Renal cortical epithelial cell (primary cell): ENCODE results near the gene ELP5. TPM values are rescaled to one million over a fixed set of nuclear protein-coding genes. Genes with fewer than 3 reads are reported as not detected.

ENCODE experiments used
- DNase-seq: peaks from one replicate; pipeline ENCODE4 v3.0.0-alpha.2; 2011; ENCODE audit warnings: low read depth
- total RNA-seq: library from RNA; depleted of rRNA; stranded (reverse); fragments of >200 nt; gene quantifications from 2 replicates; pipeline ENCODE4 v1.2.3, GENCODE V29; 2014

The ELP5 gene
- total RNA-seq, 1 donor from 2014 or later = 22.1 TPM

DNA sequence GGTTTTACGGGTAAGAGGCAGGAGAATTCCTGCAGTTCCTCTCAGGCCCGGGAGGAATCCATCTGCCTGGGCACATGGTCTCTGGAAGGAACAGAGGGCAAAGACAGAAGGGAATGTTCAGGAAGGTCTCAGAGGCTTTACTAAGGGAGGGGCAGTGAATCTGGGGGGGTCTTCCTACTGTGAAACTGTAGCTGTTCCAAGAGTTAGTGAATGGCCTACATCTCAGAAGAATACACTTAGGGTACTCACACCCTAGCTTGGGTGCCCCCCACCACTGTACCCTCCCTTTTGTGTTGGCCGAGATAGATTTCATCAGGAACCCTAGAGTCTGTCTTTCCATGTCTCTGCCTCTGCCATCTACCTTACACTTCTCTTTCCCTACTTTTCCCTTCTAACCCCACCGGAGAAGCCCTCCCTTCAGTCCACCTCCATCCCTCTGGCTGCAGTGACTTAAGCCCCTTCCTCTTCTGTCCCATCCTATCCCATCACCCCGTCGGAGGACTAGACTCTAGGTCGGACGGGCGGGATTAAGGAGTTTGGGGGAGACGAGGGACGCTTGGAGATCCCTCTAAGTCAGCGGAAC is 32.7 kb upstream of the ELP5 start:
- DNase-seq = no peak

DNA sequence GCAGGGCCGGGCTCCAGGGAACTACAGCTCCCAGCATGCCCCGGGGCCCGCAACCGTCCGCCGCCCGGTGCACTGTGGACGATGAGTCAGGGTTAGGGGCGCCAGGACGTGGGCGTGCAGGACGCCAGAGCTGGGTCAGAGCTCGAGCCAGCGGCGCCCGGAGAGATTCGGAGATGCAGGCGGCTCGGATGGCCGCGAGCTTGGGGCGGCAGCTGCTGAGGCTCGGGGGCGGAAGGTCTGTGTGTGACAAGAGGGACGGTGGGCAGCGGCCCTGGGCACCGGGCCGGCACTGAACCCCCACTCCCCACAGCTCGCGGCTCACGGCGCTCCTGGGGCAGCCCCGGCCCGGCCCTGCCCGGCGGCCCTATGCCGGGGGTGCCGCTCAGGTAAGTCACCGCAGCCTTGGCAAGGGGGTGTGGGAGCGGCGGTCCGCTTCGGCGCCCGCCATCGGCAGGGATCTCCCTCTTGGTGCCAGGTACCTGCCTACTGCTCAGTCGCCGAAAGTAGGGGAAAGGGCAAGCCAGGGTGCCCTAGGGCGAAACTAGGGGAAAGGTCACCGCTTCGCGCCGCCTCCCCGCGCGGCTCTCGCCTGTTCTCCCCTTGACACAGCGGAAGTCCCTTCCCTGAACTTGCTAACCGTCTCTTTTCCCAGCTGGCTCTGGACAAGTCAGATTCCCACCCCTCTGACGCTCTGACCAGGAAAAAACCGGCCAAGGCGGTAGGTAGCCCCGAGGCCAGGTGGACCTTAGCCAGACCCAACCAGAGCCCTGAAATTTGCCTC is 32.0 kb upstream of the ELP5 start, which contains the start of the genes ACADVL and DLG4:
ACADVL (plus strand) TSS at position 127 of the 781 bp plus-strand sequence; CDS start at position 174, 47 bp downstream.
DLG4 (minus strand) TSS at position 25 of the 781 bp plus-strand sequence.
- peak; percentile 95 for DNase-seq

DNA sequence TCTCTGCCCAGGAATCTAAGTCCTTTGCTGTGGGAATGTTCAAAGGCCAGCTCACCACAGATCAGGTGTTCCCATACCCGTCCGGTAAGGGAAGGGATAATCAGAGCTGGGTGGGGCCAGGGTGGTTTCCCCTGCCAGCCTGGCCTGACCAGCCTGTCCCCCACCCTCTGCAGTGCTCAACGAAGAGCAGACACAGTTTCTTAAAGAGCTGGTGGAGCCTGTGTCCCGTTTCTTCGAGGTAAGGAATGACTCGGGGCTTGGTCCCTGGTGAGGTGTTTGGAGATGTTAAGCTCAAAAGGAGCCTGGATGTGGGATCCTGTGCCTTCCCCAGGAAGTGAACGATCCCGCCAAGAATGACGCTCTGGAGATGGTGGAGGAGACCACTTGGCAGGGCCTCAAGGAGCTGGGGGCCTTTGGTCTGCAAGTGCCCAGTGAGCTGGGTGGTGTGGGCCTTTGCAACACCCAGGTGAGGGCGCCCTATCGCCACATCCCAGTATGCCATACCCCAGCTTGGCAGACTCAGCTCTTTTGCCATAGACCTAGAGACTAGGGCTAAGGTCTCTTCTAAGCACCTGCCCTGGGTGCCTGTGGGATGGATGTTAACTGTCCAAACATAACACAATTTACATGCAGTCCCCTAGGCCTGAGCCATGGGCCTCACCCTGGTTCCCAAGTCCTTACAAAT is 31.3 kb upstream of the ELP5 start:
- DNase-seq = peak; percentile 58

DNA sequence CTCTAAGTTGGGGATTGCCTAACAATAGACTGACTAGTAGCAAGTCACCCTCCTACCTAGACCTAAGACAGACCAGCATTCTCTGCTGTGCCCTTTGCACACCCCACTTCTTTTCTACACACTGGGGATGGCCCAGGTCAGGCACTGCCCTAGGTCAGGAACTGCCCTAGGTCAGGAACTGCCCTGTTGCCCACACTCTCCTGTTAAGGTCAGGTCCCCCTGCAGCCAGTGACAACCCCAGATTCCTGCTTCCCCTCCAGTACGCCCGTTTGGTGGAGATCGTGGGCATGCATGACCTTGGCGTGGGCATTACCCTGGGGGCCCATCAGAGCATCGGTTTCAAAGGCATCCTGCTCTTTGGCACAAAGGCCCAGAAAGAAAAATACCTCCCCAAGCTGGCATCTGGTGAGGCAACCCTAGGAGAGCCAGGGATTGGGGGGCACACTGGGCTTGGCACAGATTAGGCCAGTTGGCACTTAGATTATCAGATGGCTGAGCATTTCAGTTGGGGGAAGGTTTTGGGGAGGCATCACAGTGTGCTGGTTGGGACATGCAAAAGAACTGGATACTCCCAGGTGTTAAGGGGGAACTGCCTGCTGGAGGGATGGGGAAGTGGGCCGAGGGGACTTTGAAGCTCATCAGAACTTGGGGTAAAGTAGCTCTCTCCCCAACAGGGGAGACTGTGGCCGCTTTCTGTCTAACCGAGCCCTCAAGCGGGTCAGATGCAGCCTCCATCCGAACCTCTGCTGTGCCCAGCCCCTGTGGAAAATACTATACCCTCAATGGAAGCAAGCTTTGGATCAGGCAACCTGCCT is 30.5 kb upstream of the ELP5 start:
- no peak for DNase-seq

DNA sequence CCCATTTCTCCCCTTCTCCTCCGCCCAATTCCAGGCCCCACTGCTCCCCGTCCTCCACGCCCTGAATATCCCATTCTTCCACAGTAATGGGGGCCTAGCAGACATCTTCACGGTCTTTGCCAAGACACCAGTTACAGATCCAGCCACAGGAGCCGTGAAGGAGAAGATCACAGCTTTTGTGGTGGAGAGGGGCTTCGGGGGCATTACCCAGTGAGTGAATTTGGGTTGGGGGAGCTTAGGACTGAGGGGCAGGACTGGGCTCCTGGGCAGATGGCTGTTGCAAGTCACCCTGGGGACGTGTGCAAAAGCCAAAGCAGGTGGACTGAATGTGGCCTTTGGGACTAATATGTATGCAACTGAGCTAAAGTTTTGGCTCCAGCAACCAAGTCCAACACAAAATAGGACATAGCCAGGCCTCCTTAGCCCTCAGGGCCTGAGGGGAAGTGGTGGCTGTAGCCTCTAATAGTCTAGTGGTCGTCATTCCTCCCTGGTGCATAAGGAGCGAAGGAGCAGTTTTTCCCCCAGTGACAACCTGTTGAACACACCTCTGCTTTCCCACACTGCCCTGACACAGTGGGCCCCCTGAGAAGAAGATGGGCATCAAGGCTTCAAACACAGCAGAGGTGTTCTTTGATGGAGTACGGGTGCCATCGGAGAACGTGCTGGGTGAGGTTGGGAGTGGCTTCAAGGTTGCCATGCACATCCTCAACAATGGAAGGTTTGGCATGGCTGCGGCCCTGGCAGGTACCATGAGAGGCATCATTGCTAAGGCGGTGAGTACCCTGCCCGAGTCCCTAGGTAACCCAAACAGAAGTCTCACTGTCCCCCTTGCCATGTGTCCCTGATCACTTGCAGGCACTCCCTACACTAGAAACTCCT is 29.7 kb upstream of the ELP5 start:
- no peak for DNase-seq

DNA sequence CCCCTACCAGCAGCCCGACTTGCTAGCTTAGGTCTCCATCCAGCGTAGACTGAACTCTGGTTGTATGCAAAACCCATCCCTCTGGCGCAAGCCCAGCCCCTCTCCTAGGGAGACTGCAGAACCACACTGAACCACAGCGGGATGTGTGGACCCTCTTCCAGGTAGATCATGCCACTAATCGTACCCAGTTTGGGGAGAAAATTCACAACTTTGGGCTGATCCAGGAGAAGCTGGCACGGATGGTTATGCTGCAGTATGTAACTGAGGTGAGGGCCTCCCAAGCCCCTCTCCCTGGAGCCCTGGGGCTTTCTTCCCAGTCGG is 29.1 kb upstream of the ELP5 start:
- DNase-seq = no peak

DNA sequence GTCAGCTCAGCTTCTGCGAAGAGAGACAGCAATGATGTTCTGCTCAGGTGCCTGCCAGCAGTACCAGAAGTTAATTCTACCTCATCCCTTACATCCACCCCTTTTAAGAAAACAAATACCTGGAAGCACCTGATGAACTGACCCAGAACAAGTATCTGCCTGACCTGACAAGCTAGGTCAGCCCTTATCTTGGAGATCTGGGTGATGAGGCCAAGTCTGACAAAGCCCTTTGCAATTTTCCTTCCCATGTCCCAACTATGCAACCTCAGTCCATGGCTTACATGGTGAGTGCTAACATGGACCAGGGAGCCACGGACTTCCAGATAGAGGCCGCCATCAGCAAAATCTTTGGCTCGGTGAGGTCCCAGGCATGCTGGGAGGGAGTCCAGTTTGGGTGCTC is 28.6 kb upstream of the ELP5 start:
- DNase-seq = no peak

DNA sequence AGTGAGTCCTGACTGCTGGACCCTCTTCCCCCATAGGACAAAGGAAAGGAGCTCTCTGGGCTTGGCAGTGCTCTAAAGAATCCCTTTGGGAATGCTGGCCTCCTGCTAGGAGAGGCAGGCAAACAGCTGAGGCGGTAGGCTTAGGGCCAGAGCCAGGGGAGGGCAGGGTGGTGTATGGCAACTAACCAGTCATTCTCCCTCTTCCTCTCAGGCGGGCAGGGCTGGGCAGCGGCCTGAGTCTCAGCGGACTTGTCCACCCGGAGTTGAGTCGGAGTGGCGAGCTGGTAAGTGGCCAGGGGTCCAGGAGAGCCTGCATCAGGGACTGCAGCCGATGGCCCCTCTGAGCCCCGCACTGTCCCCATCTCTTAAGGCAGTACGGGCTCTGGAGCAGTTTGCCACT is 27.9 kb upstream of the ELP5 start:
- DNase-seq = no peak

DNA sequence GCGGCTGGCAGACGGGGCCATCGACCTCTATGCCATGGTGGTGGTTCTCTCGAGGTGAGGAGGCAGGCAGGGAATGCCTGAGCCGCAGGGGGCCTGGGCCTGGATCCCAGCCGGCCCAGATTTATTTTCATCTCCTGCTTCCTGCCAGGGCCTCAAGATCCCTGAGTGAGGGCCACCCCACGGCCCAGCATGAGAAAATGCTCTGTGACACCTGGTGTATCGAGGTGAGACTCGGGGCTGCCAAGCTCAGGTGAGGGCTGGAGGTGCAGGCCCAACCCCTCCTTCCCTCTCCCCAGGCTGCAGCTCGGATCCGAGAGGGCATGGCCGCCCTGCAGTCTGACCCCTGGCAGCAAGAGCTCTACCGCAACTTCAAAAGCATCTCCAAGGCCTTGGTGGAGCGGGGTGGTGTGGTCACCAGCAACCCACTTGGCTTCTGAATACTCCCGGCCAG is 27.3 kb upstream of the ELP5 start:
- DNase-seq = no peak

DNA sequence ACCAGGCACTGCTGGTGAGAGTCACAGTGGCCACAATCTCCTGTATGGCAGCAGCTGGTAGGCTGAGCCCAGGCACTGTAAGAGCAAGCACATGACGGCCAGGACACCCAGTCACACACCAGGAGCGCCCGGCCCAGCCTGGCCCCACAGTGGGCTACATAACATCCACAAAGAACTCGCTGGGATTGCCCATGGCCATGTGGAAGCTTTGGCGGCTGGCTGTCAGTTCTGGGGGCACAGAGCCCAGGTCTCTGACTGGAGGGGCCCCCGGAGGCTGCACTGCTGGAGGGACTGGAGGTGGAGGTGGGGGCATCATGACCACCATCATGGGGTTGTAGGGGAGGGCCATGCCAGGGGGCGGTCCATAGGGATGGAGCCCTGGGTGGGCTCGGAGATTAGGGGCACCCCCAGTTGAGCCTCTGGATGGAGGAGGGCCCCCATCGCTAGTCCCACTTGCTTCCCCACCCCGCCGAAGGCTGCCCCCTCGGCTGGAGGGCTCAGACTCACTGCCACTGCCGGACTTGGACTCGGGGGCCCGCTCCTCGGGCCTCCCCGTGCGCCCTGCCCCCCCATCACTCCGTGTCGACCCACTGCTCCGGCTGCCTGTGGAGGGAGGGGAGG is 26.2 kb upstream of the ELP5 start:
- no peak for DNase-seq

DNA sequence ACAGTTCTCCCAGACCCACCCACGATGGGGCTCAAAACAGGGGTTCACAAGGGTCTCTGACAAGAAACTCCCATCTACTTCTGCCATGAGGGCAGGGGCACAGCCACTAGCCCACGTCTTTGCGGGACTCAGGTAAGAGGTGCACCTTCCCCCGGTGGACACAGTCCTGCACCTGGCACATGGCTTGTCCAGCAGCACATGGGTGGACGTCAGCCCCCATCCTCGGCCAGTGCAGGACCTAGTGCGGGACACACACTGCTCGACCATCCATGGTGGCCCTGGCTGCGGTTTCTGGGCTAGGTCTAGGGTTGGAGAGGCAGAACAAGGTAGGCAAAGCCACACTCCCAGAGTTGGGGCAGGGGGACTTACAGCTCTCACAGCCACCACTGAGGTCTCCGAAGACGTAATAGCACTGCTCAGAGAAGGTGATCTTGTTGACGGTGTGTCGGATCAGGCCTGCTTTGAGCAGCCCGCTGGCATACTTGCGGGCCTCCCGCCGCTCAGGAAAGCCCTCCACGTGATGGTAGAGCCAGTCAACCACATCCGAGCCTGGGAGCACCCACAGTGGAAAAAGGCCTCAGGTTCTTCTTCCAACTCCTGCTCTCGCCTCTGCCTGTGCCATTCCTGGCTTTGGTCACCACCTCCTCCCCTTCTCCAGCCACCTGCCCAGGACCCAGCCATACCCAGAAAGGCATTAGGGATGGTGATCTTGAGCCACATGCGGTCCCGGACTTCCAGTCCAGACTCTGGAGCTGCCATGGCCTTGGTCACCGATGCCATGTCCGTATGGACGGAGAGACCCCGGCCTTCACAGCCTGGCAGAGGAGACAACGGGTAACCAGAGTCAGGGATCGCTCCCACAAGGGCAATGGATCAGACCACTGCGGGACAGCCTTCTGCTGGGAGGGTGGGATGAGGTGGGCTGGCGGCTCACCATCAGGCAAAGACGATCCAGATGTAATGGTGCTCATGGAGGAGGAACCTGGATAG is 25.0 kb upstream of the ELP5 start:
- no peak for DNase-seq

DNA sequence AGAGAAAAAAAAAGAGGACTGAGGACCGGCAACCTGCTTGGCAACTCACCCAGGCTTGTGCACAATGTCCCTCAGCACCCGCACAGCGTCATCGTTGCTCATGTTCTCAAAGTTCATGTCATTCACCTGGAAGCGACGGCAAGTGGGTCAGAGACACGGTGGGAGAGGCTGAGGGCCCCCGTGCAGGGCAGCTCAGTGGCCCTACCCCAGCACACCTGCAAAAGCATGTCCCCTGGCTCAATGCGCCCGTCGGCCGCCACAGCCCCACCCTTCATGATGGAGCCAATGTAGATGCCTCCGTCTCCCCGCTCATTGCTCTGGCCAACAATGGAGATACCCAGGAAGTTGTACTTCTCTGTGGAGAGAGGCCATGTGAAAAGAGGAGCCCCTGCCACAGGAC is 23.1 kb upstream of the ELP5 start:
- DNase-seq = no peak

DNA sequence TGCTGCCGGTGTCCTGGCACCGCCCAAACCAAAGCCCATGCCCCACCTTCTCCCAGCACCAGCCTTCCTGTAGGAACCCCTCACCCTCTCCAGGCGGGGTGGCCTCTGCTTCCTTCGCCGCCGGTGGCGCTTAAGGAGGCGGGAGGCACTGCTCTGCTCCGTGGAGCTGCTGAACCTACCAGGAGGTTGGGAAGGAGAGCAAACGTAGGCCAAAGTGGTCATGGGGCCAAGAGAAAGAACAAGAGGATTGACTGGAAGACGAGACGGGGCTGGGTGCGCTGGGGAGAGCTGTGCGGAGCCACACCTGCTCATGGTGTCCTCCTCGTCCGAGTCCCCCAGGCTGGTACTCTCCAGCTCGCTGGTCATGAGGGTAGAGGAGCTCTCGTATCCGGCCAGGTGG is 22.5 kb upstream of the ELP5 start:
- DNase-seq = no peak

DNA sequence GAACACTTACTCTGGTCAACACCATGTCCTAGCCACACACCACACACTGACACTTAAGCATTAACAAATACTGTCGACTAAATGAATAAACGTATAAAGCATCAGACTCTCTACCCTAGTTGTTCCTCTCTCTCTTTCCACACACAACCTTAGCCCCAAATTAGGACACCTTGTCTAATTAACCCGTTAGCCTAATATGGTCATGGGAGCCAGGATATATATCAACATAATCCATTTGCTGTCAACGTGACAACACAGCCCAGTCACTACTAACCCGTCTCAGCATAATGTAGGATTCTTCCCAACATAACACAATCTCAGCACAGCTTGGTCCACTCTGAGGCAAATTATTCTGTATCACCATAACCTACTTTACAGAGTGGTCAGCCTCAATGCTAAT is 19.9 kb upstream of the ELP5 start:
- no peak for DNase-seq

DNA sequence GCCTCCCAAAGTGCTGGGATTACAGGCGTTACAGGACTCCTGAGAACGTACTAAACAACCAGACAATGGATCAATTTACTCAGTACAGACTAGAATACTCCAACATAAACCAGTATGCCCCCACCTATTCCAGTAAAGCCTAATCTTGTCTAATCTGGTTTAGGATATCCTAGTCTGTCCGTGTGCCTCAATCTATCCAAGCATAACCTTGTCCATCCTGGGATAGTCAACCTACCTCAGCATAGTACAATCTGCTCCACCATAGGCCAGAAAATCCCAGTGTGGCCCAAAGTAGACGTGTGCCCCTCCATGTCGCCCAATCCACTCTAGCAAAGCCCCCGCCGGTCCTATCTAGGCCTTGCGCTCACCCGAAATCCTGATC is 18.3 kb upstream of the ELP5 start:
- DNase-seq = peak; percentile 13

DNA sequence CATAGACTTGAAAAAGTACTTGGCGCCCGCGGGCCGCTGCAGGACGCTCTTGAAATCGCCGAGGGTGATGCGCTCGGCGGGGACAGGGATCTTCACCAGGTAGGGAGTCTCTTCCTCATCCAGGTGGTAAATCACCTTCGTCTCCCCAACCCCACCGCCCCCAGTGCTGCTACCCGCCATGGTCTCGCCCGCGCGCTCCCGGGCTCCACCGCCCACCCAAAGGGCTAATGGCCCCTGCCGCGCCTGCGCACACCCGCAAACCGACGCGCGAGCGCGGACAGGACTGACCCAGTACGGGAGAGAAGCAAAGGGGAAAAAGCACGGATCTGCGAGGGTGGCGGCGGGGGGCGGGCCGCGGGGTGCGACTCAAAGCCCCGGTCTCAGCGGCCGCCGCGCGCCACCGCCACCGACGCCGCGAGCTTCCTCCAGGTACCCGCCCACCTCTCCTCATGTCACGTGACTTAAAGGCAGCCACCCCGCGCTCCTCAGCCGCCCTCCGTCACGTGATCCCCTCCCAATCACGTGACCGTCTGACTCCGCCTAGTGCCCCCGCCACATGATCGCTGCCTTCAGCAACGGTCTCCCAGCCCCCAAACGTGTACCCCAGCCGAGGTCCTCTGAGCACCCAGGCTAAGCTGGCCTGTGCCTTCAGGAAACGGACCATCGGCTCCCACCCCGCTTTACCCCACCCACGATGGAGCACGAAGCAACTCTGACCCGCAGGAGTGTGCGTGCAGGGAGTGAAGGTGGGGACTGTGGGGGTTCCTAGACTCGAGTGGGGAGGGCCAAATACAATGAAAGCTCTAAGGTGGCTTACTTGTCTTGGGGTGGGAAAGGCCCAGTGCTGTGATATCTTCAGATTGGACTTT is 17.7 kb upstream of the ELP5 start, which contains the start of gene DVL2:
DVL2 (minus strand) TSS at position 435 of the 869 bp plus-strand sequence; CDS start at position 180, 255 bp downstream.
- DNase-seq = peak; percentile 84

DNA sequence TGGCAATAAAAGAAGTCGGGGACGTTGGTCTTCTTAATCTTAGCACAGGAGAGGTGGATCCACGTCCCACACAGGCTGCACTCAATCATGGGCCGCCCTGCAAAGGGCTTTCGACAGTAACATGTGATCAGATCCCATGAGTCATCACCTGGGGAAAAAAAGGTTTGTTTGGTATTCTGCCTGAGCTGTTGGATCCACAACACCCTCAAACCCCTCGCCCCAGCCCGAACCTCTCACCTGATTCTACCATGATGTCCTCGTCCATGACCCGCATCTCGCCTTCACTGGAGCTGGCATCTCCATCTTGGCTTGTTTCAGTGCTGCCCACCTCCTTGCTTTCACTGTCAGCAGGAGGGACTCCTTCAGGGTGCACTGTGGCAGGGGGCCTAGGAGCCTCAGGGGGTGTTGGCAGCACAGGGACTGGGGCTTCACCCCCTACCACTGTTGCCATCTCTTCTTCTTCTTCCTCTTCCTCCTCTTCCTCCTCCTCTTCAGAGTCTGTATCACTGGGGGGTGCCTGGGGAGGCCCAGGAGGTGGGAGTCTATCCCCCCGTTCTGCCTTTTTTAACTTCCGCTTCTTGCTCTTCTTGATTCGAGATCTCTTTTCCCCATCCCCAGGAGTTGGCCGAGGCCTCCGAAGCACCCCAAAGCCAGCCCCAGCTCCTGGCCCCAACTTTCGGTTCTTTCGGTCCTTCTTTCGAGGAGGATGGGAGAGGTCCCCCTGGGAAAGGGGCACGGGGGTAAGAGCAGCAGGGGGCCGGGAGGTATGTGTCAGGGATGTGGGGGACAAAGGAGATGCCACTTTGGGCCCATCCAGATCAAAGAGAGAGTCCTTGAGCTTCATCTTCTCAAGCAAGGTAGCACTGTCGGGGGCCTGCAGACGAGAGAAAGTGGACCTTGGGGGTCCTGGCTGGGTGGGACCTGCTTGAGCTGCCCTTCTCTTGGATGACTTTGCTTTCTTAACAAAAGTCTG is 16.0 kb upstream of the ELP5 start:
- peak; percentile 58 for DNase-seq
